ENCODE measurements around the gene UMAD1.

UMAD1 gene

DNA sequence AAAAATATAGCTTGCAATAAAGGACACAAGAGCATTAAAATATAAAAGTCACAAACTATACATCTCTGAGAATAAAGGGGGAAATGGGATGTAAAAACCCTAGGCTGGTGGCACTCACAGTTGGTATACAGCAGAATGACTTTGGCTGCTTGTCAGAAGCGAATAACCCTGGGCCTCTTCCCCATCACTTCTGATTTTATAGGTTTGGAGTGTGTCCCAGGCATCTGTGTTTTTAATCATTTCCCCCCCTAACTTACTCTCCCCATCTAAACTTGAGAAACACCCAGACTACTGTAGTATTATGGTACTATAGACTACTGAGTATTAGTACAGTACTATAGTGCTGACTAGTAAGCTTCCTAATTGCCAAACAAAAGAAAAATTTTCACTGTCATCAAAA, 79.6 kb downstream of the UMAD1 start:
- DNase-seq (ENCODE audit: low read depth in 1 of 2, low spot score in 1 of 2), result no peak

DNA sequence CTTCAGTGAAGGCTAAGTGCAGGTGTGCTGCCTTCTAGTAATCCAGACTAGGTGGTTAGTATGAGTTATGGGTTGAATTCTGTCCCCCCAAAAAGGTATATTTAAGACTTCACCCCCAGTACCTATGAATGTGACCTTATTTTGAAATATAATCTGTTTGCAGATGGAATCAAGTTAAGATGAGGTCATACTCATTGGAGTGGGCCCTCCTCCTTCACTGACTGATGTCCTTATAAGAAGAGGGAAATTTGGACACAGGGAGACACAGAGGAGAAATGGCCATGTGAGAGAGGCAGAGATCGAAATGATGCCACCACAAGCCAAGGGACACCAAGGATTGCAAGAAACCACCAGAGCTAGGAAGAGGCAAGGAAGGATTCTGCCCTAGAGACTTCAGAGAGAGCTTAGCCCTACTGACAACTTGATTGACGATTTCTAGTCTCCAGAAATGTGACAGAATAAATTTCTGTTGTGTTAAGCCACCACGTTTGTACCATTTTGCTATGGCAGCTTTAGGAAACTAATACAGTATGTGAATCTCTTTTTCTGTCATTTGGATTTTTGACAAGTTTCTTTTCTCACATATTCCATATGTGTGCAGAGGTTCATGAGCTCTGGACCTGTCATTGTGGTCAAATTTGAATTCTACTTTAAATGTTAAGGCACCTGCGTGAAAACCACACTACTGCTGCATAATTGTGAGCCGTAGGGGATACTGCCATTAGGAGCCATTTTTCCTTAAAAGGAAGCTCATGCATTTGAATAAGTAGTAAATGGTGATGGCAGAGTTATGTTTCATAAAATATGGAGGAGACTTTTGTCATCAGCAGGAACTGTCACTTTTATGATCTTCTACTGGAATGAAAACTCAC, 80.4 kb downstream of the UMAD1 start:
- no peak for DNase-seq (ENCODE audit: low read depth in 1 of 2, low spot score in 1 of 2)

DNA sequence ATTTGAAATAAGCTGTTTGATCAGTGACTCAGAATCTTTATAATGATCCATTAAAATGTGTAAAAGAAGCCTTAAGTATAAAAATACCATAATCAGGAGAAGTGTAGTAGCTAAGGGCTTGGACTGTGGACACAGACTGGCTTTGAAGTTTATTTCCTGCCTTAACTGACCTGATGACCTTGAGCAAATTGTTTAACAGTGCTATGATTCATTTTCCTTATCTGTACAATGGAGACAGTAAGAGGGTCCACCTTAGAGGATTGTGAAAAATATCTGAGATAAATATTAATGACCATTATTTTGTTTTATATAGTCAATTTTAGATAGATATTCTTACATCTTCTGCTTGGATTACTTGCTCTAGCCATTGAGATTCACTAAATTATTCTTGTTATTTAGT, 91.2 kb downstream of the UMAD1 start:
- DNase-seq (ENCODE audit: low read depth in 1 of 2, low spot score in 1 of 2), result no peak

DNA sequence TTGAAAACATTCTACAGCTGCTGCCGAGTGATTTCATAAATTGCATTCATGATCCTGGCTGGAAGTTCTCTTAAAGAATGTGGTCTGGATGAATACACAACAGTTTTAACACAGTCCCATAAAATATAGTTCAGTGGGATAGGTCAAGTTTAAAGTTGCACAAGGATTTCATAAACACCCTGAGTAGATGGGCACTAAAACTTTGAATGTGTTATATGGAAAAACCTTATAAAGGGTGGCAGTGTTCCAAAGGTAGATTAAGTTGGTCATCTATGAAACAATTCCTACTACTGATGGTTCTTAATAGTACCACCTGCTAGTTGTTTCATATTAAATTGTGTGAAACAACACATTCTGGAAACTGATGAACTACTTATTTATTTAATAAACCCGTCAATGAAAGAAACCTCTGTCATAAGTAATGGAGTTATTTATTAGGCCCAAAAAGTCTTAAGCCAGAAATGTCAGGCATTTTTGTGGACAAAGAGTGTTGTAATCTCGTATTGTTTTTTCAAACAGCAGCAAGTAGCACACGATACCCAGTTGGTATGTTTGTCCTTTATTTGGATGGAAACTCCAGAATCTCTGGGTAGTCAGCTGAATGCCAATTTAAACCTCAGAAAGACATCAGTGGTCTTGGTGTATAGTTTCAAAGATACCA, 92.2 kb downstream of the UMAD1 start:
- DNase-seq (ENCODE audit: low read depth in 1 of 2, low spot score in 1 of 2), result no peak

DNA sequence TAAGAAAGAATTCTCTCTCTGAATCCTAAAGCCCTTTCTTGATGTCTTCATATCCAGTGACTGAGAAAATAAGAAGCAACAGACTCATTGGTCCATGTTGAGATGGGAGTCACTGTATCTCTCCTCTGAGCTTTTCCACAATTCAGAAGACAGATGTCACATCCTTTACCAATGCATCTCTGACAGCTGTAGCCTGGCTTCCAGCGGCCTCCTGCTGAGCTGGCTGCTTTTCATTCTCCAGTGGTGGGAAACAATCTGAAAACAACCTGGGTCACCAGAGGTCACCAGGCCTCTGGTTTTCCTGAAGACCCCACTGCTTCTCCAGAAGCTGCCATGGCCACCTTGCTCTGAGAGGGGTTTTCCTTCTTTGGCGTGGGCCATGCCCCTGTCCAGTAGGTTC, 96.1 kb downstream of the UMAD1 start:
- DNase-seq (ENCODE audit: low read depth in 1 of 2, low spot score in 1 of 2), result no peak

DNA sequence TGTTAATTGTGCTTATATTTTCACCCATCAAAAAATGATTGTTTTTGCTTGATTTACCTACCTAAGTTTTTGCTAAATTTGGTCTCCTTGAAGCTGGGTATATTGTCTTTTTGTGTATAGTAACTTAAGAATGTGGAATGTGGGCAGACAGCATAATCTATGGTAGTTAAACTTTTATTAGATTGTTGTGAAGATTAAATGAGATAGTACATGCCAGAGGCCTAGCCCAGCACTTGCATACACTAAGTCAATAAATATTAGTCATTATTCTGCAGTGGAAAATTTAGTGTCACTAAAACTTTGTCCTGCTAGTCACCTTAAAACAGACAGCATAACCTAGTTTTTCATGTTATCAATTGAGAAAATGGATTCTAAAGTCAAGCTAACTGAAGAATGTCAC, 97.1 kb downstream of the UMAD1 start:
- no peak for DNase-seq (ENCODE audit: low read depth in 1 of 2, low spot score in 1 of 2)

DNA sequence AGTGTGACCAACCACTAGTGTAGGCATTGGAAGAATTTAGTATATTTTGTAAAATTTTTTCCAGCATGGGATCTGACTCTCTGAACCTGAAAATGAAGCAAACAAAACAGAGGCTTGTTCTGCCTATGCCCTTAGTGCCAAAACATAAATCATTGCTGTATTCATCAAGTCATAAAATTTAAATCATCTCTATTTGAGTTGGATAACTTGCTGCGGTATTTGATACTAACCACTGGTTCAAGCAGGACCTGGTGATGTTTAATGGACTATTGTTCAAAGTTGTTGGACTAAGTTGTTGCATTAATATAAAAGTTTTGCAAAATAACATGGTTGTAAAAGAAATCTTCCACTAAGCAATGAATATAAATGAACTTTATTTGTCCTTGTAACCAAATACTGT, 97.6 kb downstream of the UMAD1 start:
- DNase-seq (ENCODE audit: low read depth in 1 of 2, low spot score in 1 of 2), result no peak

DNA sequence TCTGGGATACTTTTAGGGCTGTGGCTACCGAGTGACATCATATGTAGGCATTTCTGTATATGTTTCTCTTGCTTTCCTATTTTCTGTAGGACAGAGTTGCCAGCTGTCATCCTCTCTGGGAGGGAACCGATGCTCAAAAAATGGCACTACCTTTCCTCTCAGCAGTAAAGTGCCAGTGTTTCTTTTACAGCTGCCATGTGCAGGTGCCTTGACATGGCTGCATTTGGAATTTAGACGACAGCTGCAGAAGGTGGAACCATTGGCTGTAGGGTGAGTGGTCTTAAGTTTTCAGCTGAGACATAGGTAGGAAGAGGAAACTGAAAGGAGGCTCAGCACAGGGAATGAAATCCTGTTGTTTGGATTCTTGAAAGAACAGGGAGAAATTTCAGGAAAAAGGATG, 98.1 kb downstream of the UMAD1 start:
- no peak for DNase-seq (ENCODE audit: low read depth in 1 of 2, low spot score in 1 of 2)

DNA sequence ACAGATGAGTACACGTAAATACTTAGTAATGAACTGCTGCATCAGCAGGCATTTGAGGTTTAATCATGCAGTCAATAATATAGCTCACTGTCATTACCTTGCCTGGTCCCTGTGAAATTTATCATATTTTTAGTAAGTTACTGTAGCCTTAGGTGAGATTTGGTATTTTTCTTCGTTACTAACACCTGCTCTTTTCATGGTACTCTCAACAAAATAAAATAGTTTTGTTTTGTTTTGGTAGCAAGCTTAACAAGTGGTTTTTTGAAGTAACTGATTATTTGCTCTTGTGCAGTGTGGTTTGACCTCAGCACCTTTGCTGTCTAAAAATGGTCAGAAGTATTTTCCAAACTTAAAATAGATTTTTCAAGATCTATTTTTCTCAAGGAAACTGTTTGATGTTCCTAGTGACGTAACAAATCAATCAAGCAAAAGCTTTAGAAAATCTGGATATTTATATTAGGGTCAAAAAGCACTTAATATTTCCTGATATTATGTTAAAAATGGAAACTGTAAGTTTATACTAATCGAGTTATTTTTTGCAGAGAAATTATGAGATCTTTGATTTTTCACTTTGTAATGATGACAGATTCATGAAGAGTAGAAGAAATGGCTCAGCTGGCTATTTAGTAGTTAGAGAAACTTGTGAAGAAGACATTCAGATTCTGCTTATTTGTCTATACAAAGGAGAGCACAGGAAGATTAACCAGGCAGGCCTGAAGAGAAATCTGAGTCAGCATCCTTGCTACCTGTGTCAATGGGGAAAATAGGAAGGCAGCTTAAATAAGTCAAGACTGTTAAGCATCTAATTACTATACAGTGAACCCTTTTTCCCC, 98.9 kb downstream of the UMAD1 start:
- DNase-seq (ENCODE audit: low read depth in 1 of 2, low spot score in 1 of 2), result no peak

DNA sequence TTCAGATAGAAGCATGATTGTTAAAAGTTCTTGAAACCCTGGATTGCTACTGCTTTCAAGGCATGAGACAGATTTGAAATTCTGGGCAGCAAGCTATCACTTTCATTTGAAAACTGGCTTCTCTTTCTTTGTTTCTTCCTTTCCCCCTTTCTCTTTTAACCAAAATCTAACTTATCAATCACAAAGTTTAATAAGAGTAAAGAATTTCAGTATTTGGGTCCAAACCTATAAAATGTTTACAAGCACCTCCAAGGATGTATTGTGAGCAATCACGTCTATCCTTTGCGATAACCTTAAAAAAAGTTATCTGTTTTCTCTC, 99.4 kb downstream of the UMAD1 start:
- DNase-seq (ENCODE audit: low read depth in 1 of 2, low spot score in 1 of 2), result no peak

DNA sequence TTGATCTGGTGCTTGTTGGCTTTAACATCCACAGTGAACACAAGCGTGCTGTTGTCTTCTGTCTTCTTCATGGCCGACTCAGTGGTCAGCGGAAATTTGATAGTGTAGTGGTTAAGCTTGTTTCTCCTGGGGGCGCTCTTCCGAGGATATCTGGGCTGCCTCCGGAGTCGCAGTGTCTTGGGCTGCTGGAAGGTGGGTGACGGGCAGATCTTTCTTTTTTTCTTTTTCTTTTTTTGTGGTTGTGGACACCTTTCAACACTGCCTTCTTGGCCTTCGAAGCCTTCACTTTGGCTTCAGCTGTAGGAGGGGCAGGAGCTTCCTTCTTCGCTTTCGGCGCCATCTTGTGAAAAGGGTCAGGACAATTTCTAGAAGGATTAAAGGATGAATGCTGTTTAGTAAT, 101.7 kb downstream of the UMAD1 start:
- no peak for DNase-seq (ENCODE audit: low read depth in 1 of 2, low spot score in 1 of 2)

DNA sequence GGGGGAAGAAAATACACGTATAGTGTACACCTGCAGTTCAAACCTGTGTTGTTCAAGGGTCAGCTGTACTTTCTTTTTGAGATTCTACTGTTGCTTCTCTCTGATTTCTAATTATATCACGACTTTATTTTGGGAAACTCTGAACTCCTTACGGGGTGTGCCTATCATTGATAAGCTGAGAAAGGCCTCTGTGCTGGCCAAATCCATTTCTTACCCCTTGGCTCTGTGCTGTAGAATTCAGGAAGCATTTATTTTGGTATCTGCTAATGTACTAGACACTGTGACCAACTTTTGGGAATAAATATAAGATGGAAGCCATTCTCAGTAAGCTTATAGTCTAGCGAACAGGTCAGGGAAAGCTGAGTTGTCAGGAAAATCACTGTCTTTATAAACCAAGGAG, 104.7 kb downstream of the UMAD1 start:
- DNase-seq (ENCODE audit: low read depth in 1 of 2, low spot score in 1 of 2), result no peak

DNA sequence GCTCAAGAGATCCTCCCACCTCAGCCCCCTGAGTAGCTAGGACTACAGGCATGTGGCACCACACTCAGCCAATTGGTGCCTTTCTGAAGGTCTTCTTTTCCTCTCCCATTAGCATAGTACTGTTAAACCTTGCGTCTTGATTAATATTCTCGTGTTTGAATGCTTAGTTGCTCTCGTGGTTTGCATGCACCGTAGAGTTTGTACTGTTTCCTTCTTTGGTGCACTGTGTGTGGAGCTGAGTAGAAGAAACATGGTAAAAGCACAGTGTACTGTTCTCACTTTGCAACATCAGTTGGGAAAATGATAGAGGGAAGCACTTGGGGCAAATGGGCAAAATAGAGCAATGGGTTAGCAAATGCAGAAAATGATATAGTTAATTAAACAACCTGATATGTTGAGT, 105.4 kb downstream of the UMAD1 start:
- no peak for DNase-seq (ENCODE audit: low read depth in 1 of 2, low spot score in 1 of 2)

DNA sequence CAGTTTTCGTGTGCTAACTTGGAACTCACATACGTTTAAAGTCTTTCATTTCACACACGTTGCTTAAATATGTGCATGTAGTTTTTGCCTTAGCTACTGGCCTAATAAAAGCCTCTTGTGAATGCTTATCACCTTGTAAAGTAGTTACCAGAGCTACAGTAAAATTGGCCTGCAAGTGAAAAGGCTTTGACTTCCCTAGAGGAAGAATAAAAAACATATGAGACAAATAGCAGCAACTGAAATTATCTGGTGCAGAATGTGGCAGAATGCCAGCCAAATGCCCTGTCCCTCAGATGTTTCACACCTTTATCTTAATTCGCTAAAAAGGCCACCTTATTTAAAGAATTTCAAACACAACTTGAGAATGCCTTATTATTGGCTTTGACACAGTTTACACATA, 105.9 kb downstream of the UMAD1 start:
- DNase-seq (ENCODE audit: low read depth in 1 of 2, low spot score in 1 of 2), result no peak

DNA sequence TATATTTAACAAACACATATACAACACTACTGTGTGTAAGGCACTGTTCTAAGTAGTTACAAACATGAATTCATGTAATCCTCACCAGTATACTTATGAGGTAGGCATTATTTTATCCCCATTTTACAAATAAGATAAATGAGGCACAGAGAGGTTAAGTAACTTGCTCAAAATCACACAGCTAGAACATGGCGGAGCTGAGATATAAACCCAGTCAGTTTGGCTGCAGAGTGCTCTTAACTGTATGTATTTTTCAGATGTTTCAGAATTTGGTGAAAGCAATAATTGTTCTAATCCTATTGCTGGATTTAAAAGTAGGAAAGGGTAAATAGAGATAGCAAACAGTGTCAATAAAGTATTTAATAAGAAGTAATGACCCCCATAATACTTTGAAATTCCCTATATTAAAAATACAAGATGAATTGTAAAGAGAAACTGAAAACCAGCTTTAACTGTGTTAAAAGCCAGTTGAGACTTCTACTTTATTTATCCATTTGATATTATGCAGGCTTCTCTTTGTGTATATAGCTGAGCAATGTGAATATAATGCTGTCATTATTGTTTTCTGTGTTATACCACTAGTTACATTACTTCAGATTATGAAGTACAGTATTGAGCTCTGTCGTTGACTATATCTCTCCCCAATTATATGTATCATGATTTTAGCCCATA, 110.2 kb downstream of the UMAD1 start:
- DNase-seq (ENCODE audit: low read depth in 1 of 2, low spot score in 1 of 2), result no peak

DNA sequence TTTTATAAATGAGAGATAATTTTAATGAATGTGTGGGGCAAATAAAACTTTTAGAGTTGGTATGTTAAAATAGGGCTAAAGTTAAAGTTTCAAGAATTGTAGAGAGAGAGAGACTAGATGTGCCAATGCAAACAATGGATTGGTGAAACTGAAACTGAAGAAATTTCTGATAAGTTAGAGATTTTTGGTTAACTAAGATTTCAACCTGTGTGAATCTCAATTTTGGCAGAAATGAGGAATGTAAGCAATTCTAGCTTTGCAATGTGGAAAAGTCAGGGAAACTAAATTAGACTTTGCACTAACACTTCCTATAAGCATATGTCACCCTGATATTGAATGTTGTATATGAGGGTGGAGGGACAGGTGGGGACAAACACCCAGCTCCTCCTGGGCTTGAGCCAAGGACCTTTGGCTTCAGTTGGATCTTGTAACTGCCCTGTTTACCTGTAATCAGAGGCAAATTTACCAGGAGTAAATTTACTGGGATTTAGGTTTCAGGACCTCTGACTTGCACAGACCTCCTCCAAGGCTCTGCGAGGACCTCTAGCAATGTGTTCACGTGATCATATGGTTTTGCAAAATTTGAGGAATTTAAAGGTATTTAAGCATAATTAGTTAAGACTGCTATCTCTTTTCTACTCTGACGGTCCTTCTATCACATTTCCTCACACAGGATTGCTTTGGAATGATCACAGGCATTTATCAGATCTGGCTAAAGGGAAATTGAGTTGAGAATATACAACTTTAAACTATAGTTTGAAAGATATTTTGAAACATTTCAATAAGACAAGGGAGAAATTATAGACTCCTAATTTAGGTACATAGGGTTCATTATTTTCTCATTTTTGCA, 110.9 kb downstream of the UMAD1 start:
- no peak for DNase-seq (ENCODE audit: low read depth in 1 of 2, low spot score in 1 of 2)

DNA sequence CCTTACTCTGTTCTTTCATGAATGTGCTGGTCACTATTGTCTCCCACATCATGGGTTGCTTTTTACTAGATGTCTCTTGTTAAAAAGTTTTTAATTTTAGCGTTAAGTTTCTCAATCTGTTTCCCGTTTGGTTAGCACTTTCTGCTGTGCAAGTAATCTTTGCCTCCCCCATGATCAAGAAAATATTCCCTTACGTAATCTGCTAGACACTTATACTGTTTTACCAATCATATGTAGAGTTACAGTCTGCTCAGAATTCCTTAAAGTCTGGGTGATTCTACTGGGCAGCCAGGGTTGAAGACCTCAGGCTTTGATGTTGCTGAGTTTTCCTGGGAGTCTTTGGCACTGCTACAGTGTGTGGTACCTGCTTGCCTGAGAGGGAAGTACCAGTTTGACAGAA, 116.0 kb downstream of the UMAD1 start:
- DNase-seq (ENCODE audit: low read depth in 1 of 2, low spot score in 1 of 2), result no peak

DNA sequence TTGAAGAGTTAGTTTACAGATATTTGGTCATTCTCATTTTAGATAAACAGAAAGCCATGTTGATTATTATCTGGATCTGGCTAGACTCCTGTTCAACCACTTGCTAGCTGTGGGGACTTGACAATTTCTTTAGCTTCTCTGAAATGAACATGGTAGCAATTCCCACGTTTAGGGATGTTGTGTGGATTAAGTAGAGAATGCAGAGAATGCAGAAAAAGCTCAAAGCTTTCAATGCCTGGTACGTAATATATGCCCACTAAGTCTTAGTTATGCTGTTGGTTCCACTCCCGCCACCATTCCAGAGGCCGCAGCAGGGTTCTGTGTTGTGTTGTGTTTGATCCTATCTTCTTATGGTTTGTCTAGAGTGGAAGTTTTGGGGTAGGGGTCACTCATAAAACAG, 117.0 kb downstream of the UMAD1 start:
- no peak for DNase-seq (ENCODE audit: low read depth in 1 of 2, low spot score in 1 of 2)

DNA sequence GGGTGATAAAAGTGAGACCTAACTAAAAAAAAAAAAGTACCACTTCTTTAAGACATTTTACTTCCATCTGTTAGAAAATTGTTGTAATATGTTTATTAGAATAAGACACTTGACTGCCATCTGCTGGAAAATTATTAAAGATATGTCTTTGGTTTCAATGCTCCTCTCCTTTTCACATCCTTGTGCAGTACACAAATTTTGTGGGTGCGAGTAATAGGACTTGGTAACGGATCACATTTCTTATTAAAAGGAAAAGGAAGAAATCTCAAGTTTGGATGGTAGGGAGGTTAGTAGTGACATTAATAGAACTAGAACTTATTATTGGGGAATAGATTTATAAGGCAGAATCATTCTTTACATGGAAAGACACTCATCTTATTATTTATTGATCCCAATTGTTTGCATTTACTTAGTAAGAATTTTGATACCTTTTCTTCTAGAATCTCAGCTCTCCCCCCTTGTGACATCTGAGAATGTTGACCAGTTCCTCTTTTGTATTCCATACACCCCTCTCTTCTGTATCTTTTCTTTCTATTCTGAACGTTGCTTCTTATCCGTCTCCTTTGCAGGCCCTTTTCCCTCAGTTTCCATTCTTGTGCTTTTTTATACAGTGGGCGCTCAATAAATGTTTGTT, 120.9 kb downstream of the UMAD1 start:
- no peak for DNase-seq (ENCODE audit: low read depth in 1 of 2, low spot score in 1 of 2)
